Measurements from ENCODE around the gene OARD1.
A peak's percentile ranks its signal among the peaks of the same experiment; 100 is the strongest.

The OARD1 gene

GRCh38 chr6:41074692-41075436 lies 2.7 kb upstream of the OARD1 start:
- peak; percentile 15 for DNase-seq (ENCODE audit: low read depth)

- peak; percentile 57 for DNase-seq (ENCODE audit: low read depth)
Measured at GRCh38 chr6:41073968-41074691, 2.0 kb upstream of the OARD1 start.

- peak; percentile 80 for DNase-seq (ENCODE audit: low read depth)
Measured at GRCh38 chr6:41073203-41073967, 1.2 kb upstream of the OARD1 start.

- DNase-seq (ENCODE audit: low read depth), result no peak
Measured at GRCh38 chr6:41072836-41073202, 663 bp upstream of the OARD1 start, which contains the start of gene NFYA. TSS of gene NFYA (plus strand) at chr6:41072974. CDS start at chr6:41079090, 6,116 bp downstream.

GRCh38 chr6:41071501-41071922 lies 644 bp downstream of the OARD1 start:
- DNase-seq (ENCODE audit: low read depth), result no peak

- DNase-seq (ENCODE audit: low read depth), result peak; percentile 72
Measured at GRCh38 chr6:41066867-41067304, 5.3 kb downstream of the OARD1 start.

- DNase-seq (ENCODE audit: low read depth), result no peak
Measured at GRCh38 chr6:41065550-41066026, 6.6 kb downstream of the OARD1 start.

GRCh38 chr6:41064841-41065240 lies 7.3 kb downstream of the OARD1 start:
- no peak for DNase-seq (ENCODE audit: low read depth)

GRCh38 chr6:41063884-41064285 lies 8.3 kb downstream of the OARD1 start:
- no peak for DNase-seq (ENCODE audit: low read depth)

GRCh38 chr6:41062056-41062455 lies 10.1 kb downstream of the OARD1 start:
- peak; percentile 25 for DNase-seq (ENCODE audit: low read depth)

GRCh38 chr6:41061196-41061726 lies 10.9 kb downstream of the OARD1 start:
- DNase-seq (ENCODE audit: low read depth), result no peak

GRCh38 chr6:41059556-41059955 lies 12.6 kb downstream of the OARD1 start:
- DNase-seq (ENCODE audit: low read depth), result no peak

- no peak for DNase-seq (ENCODE audit: low read depth)
Measured at GRCh38 chr6:41058783-41059181, 13.4 kb downstream of the OARD1 start.

- DNase-seq (ENCODE audit: low read depth), result no peak
Measured at GRCh38 chr6:41056768-41057490, 15.2 kb downstream of the OARD1 start.

- DNase-seq (ENCODE audit: low read depth), result no peak
Measured at GRCh38 chr6:41055149-41055548, 17.0 kb downstream of the OARD1 start.

GRCh38 chr6:41054511-41054910 lies 17.6 kb downstream of the OARD1 start:
- DNase-seq (ENCODE audit: low read depth), result no peak

GRCh38 chr6:41053041-41053440 lies 19.1 kb downstream of the OARD1 start, which contains the start of gene APOBEC2:
TSS of gene APOBEC2 (plus strand) at chr6:41053202. CDS start at chr6:41053348, 146 bp downstream.
- DNase-seq (ENCODE audit: low read depth), result no peak

- no peak for DNase-seq (ENCODE audit: low read depth)
Measured at GRCh38 chr6:41051873-41052272, 20.3 kb downstream of the OARD1 start.

GRCh38 chr6:41050536-41050935 lies 21.6 kb downstream of the OARD1 start:
- no peak for DNase-seq (ENCODE audit: low read depth)

- no peak for DNase-seq (ENCODE audit: low read depth)
Measured at GRCh38 chr6:41049955-41050354, 22.2 kb downstream of the OARD1 start.

GRCh38 chr6:41049521-41049920 lies 22.6 kb downstream of the OARD1 start:
- DNase-seq (ENCODE audit: low read depth), result peak; percentile 26

All from amniotic epithelial cell (primary cell).